Measurements from ENCODE around the gene LIM2.

Gene LIM2

GRCh38 chr19:51387924-51388389 is at the start of gene LIM2:
Gene LIM2, minus strand, starts transcription at chr19:51387974. Its CDS starts 531 bp downstream, at chr19:51387443.
- CTCF ChIA-PET = no interaction called here
- POLR2A ChIA-PET = no interaction called here
- no peak for TF ChIP-seq NFRKB (IDR thresholded peaks at IDR 0.05)
- no peak for TF ChIP-seq HDGF (IDR thresholded peaks at IDR 0.05; ENCODE audit: borderline replicate concordance)
- TF ChIP-seq ELF4 (IDR thresholded peaks at IDR 0.05) = no peak
- no peak for TF ChIP-seq FOXA1 (IDR thresholded peaks at IDR 0.05)
- no peak for TF ChIP-seq LEF1 (IDR thresholded peaks at IDR 0.05; ENCODE audit: borderline replicate concordance)
- no peak for TF ChIP-seq L3MBTL2 (conservative IDR thresholded peaks at IDR 0.05)
- TF ChIP-seq ZNF384 (IDR thresholded peaks at IDR 0.05) = no peak
- TF ChIP-seq SP1 (IDR thresholded peaks at IDR 0.05) = no peak
- no peak for TF ChIP-seq TARDBP (IDR thresholded peaks at IDR 0.05)
- TF ChIP-seq ARNT (IDR thresholded peaks at IDR 0.05) = no peak
- no peak for TF ChIP-seq CTBP1 (IDR thresholded peaks at IDR 0.05; ENCODE audit: borderline replicate concordance)
- DNase-seq (ENCODE audit: extremely low spot score) = no peak

GRCh38 chr19:51434456-51434855 is 46.7 kb upstream of the LIM2 start:
- CTCF ChIA-PET = no interaction called here
- TF ChIP-seq L3MBTL2 (conservative IDR thresholded peaks at IDR 0.05) (no peak), NFRKB (IDR thresholded peaks at IDR 0.05) (no peak), BHLHE40 (IDR thresholded peaks at IDR 0.05; ENCODE audit: borderline replicate concordance) (no peak), CTBP1 (IDR thresholded peaks at IDR 0.05; ENCODE audit: borderline replicate concordance) (no peak), ARNT (IDR thresholded peaks at IDR 0.05) (no peak), FOXK2 (IDR thresholded peaks at IDR 0.05) (no peak)
- POLR2A ChIA-PET = no interaction called here
- DNase-seq (ENCODE audit: extremely low spot score) = no peak

GRCh38 chr19:51433043-51433442 is 45.3 kb upstream of the LIM2 start:
- TF ChIP-seq ELF4 (IDR thresholded peaks at IDR 0.05) (no peak), PKNOX1 (IDR thresholded peaks at IDR 0.05) (no peak), TARDBP (IDR thresholded peaks at IDR 0.05) (no peak), FOXK2 (IDR thresholded peaks at IDR 0.05) (no peak), SUZ12 (IDR thresholded peaks at IDR 0.05) (no peak), SP1 (IDR thresholded peaks at IDR 0.05) (no peak), HDGF (IDR thresholded peaks at IDR 0.05; ENCODE audit: borderline replicate concordance) (no peak), NFRKB (IDR thresholded peaks at IDR 0.05) (no peak), L3MBTL2 (conservative IDR thresholded peaks at IDR 0.05) (no peak), ZNF384 (IDR thresholded peaks at IDR 0.05) (no peak), CTBP1 (IDR thresholded peaks at IDR 0.05; ENCODE audit: borderline replicate concordance) (no peak), LEF1 (IDR thresholded peaks at IDR 0.05; ENCODE audit: borderline replicate concordance) (no peak), FOXM1 (IDR thresholded peaks at IDR 0.05; ENCODE audit: borderline replicate concordance) (no peak), FOXA1 (IDR thresholded peaks at IDR 0.05) (no peak), ARNT (IDR thresholded peaks at IDR 0.05) (no peak), BHLHE40 (IDR thresholded peaks at IDR 0.05; ENCODE audit: borderline replicate concordance) (no peak)
- ChIA-PET CTCF (no interaction called here), POLR2A (no interaction called here)
- DNase-seq (ENCODE audit: extremely low spot score) = no peak

- DNase-seq (ENCODE audit: extremely low spot score) = no peak
- TF ChIP-seq TARDBP (IDR thresholded peaks at IDR 0.05) (no peak), ZNF384 (IDR thresholded peaks at IDR 0.05) (no peak)
- POLR2A ChIA-PET = no interaction called here
- CTCF ChIA-PET = no interaction called here
Observed at GRCh38 chr19:51431124-51431523, 43.4 kb upstream of the LIM2 start.

- DNase-seq (ENCODE audit: extremely low spot score) = no peak
- ChIA-PET CTCF (no interaction called here), POLR2A (no interaction called here)
- TF ChIP-seq SUZ12 (IDR thresholded peaks at IDR 0.05) (no peak), FOXM1 (IDR thresholded peaks at IDR 0.05; ENCODE audit: borderline replicate concordance) (no peak), LEF1 (IDR thresholded peaks at IDR 0.05; ENCODE audit: borderline replicate concordance) (no peak), FOXK2 (IDR thresholded peaks at IDR 0.05) (no peak), HDGF (IDR thresholded peaks at IDR 0.05; ENCODE audit: borderline replicate concordance) (no peak), PKNOX1 (IDR thresholded peaks at IDR 0.05) (no peak), NFRKB (IDR thresholded peaks at IDR 0.05) (no peak), TARDBP (IDR thresholded peaks at IDR 0.05) (no peak)
Observed at GRCh38 chr19:51430221-51430620, 42.4 kb upstream of the LIM2 start.

GRCh38 chr19:51427201-51427600 is 39.4 kb upstream of the LIM2 start:
- CTCF ChIA-PET = no interaction called here

More at GRCh38 chr19:51427201-51427600, 39.4 kb upstream of the LIM2 start:
- TF ChIP-seq TARDBP (IDR thresholded peaks at IDR 0.05) (no peak), NFRKB (IDR thresholded peaks at IDR 0.05) (no peak), L3MBTL2 (conservative IDR thresholded peaks at IDR 0.05) (no peak), SP1 (IDR thresholded peaks at IDR 0.05) (no peak), CTBP1 (IDR thresholded peaks at IDR 0.05; ENCODE audit: borderline replicate concordance) (no peak), HDGF (IDR thresholded peaks at IDR 0.05; ENCODE audit: borderline replicate concordance) (no peak), ARNT (IDR thresholded peaks at IDR 0.05) (no peak), ELF4 (IDR thresholded peaks at IDR 0.05) (no peak), FOXM1 (IDR thresholded peaks at IDR 0.05; ENCODE audit: borderline replicate concordance) (no peak), ZNF384 (IDR thresholded peaks at IDR 0.05) (no peak), BHLHE40 (IDR thresholded peaks at IDR 0.05; ENCODE audit: borderline replicate concordance) (no peak), PKNOX1 (IDR thresholded peaks at IDR 0.05) (no peak), SUZ12 (IDR thresholded peaks at IDR 0.05) (no peak), FOXA1 (IDR thresholded peaks at IDR 0.05) (no peak), FOXK2 (IDR thresholded peaks at IDR 0.05) (no peak)
- POLR2A ChIA-PET = no interaction called here
- DNase-seq (ENCODE audit: extremely low spot score) = no peak

Data from HEK293T (cell line).